Ramos (cell line): ENCODE results near the gene HRH1.
"Not testable (repeated sequence)": the region's sequence is repeated elsewhere in the genome, so short reads cannot be mapped to it uniquely, and the experiment has no call there.

Source experiments
- in situ Hi-C: fragments of 300-500 bp; cut with MboI; formaldehyde crosslinking; loops from one replicate; pipeline ENCODE4 v1.14.3; 2022; ENCODE audit warnings: low sequenced_read_pairs; ENCODE audit not compliant: unreplicated experiment

HRH1 gene

DNA sequence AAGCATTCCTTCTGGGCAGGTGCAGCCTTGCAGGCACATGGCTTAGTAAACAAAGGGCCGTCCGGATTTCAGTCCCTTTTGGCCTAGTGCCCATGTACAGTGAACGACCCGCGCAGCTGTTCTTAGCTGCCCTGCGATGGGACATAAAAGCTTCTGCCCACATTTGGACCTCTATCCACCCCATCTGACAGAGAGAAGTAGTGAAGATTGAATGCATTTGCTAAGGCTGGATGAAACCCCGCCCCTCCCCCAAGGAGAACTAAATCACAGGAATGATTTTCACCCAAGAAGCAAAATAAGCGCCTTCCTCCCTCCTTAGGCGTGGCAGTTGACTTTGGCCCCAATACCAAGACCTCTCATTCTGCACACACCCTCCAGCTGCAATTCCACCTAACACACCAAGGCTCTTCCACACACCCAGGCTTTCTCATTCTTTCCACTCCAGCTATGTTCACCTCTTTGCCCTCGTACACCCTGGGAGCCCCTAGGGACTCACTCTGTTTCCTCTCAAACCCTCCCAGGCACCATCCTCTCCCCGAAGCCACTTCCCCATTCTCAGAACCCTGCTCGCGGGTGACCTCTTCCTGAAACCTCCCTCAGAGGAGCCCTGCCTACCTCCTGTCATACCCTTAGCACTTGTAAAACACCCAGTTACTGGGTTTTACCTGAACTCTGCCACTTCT is 14.1 kb upstream of the HRH1 start:
- in situ Hi-C loops, result no loop called here

DNA sequence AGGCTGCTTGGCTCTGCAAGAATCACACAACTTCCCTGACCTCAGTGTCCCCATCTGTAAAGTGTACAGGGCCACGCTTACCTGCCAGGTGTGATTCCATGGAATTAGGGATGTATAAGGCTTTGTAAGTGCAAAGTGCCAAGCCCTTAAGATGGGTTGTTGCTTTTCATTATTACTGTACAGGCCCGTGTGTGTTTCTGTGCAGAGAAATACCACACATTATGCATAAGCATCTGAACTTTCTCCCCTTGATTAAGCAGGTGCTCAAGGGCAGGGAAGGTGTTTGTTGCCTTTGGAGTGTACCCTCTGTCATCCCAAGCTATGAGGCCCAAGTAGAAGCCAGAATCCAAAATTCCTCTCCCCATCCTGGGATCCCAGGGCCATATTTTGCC is 13.6 kb upstream of the HRH1 start:
- in situ Hi-C loops, result no loop called here

DNA sequence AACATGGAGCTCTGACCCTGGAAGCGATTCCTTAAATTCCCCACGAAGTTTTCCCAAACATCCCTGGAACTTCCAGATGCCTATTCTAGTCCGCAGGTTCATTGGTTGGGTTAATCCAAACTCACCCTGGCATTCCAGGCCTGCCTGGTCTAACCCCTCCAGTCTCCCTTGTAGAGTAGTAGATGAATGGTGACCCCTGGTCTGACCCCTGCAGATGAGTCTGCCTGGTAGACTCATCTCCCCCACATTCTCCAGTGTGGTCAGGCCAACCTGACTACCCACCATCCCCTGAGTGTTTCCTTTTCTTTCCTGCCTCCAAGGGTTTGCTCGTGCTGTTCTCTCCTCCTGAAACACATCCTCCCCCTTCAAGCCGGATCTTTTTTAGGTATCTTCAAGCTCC is 10.8 kb upstream of the HRH1 start:
- in situ Hi-C loops, result no loop called here

DNA sequence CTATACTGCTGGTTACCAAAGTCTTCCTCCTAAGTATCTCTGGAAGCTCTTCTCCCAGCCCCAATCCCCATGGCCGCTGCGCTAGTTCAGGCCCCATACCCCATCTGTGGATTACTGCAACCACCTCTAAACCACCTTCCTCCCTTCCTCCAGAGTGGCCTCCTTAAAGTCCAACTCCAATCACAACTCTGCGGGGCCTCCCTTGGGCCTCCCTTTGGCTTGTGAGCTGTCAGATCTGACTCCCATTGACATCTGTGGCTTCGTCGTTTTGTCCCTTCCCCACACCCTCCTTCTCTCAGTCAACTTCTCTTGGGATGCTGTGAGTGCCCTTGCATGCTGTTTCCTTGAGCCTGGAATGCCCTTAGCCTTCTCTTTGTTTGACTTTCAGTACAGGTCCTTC is 9.3 kb upstream of the HRH1 start:
- in situ Hi-C loops, result no loop called here

DNA sequence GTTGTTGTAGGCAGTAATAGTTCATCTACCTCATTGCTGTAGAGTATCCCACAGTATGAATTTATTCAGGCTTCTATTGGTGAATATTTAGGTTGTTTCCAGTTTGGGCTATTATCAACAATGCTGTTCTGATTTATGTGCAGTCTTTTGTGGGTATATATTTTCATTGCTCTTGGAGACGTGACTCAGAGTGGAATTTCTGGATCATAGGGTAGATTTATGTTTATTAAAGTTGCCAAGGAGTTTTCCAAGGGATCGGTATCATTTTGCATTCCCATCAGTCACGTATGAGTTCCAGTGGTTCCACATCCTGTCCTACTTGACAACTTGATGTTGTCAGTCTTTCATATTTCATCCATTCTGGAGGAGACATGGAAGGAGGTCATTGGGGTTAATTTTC is 8.4 kb upstream of the HRH1 start:
- in situ Hi-C loops, result no loop called here

DNA sequence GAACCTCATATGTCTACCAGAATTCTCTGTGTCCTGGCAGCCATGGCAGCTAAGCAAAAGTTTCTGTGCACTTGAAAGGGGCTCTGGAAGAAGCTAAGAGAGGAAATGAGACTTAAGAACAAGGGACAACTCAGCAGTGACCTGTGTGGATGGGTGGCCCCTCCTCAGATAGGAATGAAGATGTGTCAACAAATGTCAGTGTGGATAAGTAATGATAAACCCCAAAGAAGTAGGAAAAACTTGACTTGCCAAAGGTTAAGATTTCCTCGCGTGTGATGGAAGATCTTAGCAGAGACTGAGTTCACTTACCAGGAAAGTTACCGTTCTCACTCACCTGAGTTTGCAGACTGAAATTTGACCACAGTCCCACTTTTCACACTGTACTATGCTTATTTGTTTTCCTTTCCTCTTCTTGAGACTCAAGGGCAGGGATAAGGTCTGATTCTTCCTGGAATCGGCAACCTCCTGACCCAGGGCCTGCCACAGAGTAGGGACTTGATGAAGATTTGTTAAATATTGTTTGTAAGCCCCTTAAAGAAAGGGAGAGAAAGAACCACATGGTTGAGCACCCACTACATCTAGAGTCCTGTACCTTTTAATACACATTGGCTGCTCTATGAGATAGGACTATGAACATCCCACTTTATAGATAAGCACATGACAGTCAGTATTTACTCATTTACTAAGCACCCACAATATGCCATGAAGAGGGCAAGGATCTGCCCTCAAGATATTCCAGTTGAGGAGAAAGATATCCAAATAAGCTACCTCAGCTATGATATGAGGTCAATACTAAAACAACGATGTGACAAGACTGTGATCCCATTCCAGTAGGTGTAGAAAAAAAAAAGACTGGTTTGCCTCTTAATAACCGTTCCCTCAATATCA is 7.3 kb upstream of the HRH1 start:
- in situ Hi-C loops, result no loop called here

DNA sequence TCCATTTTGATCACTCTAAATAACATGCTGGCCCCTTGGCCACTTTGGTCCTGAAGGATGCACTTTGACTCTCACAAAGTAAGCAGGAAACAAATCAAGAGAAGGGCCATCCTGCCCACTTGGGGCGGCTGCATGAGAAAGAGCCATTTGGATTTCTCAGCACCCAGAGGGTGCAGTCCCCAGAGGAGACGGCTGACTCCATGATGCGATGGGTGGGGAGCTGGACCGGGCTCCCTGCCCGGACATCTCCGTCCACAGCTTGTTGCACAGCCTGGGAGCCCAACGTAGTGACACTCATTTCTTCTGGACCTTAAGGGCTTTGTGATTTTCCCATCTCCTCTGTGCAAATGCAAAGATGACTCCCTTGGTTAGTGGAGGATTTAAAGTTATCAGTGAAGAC is 4.0 kb upstream of the HRH1 start:
- in situ Hi-C loops, result no loop called here

DNA sequence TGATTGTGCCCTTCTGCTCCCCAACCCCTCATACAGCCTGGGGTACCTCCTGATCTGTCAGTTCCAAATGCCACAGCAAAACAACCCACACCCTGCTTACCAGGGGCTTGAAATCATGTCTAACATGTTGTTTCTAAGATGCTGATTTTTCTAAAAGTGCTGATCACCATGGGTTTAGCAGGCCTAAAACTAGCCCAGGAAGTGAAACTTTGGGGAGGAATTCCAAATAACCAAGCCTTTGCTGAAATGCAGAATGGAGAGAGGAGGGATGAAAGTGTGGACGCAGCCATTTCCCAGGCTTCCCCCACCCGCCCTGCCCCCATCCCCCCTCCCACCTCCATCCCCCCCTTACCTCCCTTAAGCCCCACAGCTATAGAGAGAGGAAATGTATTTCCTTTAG is 2.0 kb upstream of the HRH1 start:
- in situ Hi-C loops, result no loop called here

DNA sequence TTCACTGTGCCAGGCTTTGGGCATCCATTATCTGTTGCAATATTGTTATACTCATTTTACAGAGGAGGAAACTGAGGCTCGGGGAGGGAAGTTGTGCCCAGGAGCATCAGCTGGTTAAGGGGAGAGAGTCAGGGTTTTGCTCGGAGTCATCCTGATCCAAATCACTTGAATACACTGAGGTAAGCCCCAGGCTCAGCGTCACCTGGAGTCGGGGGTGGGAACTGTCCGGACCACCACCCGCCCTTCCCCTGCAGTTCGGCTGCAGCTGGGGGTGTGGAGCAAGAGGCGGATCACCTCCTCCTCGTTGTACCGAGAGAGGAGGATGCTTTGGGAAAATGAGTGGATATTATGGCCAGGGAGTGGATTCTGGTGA is 646 bp downstream of the HRH1 start:
- in situ Hi-C loops, result no loop called here

DNA sequence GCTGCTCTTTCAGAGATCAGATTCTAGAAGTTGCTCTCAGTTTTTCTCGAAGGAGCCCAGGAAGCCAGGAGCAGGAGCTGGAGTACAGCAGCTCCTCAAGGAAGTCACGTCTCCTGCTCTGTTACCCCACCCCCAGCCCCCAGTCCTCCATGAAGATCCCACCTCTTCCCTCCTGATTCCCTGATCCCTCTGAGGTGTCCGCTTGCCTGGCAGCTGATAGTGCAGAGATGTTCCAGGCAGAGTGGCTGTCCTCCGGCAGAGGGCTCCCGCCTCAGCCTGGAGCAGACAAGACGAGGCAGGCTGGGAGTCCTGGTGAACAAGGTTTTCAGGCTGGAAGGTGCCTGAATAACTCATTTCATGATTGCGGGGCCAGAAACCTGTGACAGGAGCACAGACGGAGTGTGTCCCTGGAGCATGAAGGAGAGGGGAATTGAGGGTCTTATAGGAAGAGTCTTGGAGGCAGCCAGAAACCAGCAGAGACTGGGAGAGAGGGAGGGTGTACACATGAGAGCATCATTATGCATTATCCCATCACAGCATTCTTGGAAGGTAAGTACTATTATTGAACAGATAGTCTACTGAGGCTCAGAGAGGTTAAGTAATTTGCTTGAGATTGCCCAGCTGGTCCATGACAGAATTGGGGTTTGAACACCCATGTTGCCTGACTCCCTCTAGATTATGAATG is 1.2 kb downstream of the HRH1 start:
- in situ Hi-C loops, result no loop called here

DNA sequence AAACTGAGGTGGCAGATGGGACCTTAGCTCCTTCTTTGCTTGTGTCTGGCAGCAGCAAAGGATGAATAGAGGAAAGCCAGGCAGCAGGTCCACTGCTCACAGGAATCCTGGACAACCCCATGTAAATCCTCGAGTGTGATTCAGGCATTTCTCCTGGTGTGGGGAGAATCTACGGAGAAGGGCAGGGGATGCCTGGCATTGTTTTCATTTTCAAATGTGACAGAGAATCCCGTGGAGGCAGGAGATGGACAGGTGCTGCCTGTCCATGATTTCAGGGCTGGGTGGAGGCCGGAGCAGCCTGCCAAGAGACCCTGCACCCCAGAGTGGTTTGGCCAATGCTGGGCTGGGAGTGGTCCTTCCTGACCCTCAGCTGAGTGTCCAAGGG is 1.7 kb downstream of the HRH1 start:
- in situ Hi-C loops, result no loop called here

DNA sequence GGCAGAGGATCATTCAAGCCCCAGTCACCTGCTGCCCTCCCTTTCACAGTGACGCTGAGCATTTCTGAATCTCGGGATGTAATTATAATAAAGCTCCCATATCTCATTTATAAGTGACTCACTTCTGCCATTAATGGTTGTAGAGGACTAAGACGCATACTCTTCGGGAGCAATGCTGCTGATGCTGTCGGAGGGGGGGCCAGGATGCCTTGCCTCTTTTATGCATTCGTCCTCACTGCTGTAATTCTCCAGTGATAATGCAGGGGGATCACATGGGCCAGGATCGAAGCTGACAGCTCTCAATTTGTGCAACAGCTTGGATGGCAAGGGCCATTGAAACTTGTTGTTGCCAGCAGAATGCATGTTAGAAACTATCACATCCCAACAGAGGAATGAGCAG is 3.1 kb downstream of the HRH1 start:
- in situ Hi-C loops, result no loop called here

DNA sequence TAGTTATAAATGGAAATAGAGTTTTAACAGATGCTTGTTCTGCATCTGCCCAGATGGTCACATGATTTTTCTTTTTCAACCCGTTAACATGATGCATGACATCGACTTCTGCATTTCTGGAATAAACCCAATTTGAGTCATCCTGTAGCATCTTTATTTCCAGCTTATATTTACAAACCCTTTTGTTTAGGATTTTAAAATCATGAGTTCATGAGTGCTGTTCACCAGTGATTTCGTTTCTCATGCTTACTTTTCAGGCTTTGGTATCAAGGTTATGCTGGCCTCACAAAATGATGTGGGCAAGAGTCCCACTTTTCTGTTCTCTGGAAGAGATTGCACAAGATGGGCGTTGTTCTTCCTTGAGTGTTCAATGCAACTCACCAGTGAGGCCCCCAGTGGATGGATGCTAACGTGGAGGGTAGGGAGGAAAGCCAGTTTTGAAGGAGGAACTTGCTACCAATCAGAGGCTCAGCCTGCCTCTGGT is 5.2 kb downstream of the HRH1 start:
- in situ Hi-C loops, result no loop called here

DNA sequence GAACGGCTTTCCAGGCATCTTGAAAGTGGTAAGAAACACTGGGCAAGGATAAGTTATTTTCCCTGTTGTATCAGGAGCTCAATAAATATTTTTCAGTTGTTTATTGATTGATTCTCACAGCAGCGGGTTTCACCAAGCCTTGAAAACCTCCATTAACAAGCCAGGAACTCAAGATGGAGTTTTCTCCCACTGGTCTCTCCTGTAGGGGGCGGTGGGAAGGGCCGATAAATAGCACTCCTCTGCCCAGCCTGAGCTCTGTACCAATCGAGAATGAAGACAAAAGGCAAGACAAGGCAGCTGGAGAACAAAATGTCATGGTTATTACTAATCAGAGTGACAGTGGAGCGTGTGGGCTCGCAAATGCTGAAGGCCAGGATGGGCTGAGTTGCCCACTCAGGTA is 7.4 kb downstream of the HRH1 start:
- in situ Hi-C loops, result no loop called here

DNA sequence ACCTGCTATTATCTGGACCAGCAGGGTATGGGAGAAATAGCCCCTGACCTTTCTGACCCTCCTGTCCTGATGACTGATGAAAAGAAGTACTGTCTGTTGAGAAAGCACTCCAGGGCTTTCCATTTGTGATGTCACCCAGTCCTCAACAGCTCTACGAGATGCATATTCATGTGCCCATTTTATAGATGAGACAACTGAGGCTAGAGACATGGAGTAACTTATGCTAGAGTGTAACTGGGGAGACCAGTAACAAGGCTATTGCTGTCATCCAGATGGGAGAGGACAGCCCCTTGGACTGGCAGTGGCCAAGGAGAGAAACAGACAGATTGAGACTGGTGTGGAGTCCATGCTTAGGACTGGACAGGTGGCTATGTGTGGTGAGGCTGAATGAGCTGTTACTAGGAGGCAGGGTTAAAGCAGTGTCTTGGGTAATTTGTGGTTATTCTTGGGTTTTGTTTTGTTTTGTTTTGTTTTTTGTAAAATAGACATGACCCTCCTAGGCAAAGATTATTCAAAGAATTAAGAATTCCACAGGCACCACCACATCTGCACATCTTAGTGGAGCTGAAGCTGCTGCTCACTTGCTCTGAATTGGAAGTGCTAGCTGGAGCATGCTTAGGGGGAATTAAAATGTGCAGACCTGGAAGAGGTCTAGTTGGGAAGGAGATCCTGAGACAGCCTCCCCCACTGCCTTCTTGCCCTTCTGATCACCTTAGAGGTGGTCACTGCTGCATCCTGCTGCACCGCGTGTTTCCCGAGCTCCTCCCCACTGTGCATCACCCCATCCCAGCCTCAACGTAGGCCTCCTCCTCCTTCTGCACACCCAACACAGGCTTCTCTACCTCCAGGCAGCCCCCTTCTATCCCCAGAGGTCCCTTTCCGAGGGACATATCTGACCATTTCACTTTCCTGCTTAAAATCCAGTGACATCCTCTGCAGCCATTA is 8.4 kb downstream of the HRH1 start:
- in situ Hi-C loops, result no loop called here

DNA sequence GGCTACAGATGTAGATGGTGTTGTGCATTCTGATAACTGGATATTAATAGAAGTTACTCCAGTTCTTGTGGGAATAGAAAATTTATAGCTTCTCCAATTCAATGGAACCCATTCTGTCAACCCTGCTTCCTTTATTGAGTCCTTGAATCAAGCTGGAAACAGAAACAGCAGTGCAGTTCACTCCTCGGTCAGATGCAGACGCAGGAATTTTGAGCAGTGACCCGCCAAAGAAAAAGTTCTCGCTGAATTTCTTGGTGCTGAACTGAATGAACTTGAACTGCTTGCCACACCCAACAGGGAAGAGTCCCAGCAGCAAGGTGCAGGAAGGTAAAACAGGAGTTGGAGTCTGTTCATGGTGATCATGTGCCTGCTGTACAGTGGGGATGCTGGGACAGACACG is 10.3 kb downstream of the HRH1 start:
- in situ Hi-C loops, result no loop called here

DNA sequence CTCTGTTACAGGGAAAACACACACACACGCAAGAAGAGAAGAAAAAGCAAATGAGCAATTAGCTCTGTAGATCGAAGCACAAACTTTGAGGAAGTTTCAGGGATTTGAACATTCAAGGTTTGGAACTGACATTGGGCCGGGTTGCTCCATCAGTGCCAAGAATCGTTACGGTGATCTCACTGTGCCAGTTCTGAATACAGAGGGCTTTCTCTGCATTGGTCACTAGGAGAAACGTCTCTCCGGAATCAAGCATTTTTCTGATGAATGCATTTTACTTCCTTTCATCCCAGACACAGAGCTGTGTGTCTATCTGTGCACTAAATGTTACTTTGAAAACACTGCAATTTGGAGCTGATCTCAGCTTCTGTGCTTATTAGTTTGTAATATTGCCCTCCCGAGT is 11.2 kb downstream of the HRH1 start:
- in situ Hi-C loops, result no loop called here

DNA sequence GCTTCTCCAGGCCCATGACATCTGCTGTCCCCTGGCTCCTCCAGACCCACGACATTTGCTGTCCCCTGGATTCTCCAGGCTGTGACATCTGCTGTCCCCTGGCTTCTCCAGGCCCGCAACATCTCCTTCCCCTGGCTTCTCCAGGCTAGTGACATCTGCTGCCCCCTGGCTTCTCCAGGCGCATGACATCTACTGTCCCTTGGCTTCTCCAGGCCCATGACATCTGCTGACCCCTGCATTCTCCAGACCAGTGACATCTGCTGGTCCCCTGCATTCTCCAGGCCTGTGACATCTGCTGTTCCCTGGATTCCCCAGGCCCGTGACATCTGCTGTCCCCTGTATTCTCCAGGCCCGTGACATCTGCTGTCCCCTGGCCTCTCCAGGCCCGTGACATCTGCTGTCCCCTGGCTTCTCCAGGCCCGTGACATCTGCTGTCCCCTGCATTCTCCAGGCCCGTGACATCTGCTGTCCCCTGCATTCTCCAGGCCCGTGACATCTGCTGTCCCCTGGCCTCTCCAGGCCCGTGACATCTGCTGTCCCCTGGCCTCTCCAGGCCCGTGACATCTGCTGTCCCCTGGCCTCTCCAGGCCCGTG is 12.6 kb downstream of the HRH1 start:
- in situ Hi-C loops, result not testable (repeated sequence)

DNA sequence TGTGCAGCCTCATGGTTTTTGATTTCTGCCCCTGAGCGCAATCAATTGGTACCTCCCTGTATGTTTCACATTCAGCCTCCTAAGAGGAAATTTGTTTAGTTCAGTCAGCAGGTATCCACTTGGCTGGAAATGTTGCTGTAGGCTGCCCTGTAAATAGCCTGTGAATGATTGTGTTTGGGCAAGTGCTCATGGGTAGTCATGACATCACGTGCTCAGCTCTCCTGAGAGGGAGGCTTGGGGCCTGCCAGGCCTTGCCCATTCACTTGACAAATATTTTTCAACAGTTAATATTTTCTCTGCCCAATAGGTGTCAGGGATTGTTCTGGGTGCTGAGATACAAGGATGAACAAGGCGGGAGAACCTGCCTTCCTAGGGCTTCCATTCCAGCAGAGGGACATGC is 13.3 kb downstream of the HRH1 start:
- in situ Hi-C loops, result no loop called here

DNA sequence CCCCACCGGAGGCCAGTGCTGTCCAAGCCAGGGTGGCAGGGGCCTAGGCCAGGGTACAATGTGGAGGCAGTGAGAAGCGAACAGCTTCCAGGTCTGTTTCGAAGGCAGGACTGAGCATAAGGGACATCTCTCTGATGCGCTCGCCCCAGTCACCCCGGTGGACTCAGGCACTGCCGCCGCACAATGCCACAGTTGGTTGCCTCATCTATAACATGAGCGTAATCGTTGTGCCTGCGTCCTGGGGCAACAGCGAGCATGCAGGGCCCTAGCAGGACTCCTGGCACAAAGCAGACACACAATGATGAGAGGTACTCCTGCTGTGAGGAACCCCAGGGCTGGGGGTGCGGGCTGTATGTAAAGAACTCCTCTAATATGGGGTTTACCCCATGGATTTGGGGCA is 14.1 kb downstream of the HRH1 start:
- in situ Hi-C loops, result no loop called here
